Measurements from ENCODE around the gene EGR2.
"Not testable (repeated sequence)": the region's sequence is repeated elsewhere in the genome, so short reads cannot be mapped to it uniquely, and the experiment has no call there.

The EGR2 gene

DNA sequence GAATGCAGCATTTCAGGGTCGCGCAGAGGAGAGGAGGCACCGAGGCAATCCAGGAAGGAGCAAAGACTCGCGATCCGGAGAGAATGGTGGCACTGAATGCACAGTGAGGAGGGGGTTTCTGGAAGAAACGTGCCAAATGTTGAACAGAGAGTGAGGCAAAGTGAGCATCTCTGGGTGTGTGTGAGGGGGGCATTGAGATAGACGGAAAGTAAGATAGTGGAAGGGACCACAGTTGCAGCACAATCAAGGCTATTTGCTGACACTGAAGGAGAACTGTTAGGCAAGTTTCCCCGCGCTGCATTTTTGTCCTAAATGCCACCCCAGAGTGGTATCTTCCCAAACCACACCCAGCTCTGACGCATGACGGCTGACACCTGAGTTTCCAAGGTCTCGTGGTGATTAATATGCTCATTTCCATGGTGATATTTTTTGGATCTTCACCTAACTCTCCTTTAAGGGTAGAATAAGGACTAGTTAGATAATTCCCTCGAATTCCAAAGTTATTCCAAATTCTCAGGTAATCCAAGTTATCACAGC is 26.1 kb downstream of the EGR2 start:
- no peak for TF ChIP-seq HDGF (IDR thresholded peaks at IDR 0.05; ENCODE audit: borderline replicate concordance)
- TF ChIP-seq, protein P1, sequence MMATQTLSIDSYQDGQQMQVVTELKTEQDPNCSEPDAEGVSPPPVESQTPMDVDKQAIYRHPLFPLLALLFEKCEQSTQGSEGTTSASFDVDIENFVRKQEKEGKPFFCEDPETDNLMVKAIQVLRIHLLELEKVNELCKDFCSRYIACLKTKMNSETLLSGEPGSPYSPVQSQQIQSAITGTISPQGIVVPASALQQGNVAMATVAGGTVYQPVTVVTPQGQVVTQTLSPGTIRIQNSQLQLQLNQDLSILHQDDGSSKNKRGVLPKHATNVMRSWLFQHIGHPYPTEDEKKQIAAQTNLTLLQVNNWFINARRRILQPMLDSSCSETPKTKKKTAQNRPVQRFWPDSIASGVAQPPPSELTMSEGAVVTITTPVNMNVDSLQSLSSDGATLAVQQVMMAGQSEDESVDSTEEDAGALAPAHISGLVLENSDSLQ (IDR thresholded peaks at IDR 0.05) = no peak
- TF ChIP-seq LEF1 (IDR thresholded peaks at IDR 0.05; ENCODE audit: borderline replicate concordance) = no peak
- TF ChIP-seq FOXM1 (IDR thresholded peaks at IDR 0.05; ENCODE audit: borderline replicate concordance) = no peak
- TF ChIP-seq SUZ12 (IDR thresholded peaks at IDR 0.05) = no peak
- no peak for TF ChIP-seq ZNF384 (IDR thresholded peaks at IDR 0.05)
- no peak for TF ChIP-seq NFRKB (IDR thresholded peaks at IDR 0.05)
- no peak for TF ChIP-seq CTBP1 (IDR thresholded peaks at IDR 0.05; ENCODE audit: borderline replicate concordance)
- no peak for TF ChIP-seq FOXK2 (IDR thresholded peaks at IDR 0.05)
- TF ChIP-seq L3MBTL2 (conservative IDR thresholded peaks at IDR 0.05) = no peak
- TF ChIP-seq FOXA1 (IDR thresholded peaks at IDR 0.05) = no peak
- no peak for TF ChIP-seq BHLHE40 (IDR thresholded peaks at IDR 0.05; ENCODE audit: borderline replicate concordance)
- TF ChIP-seq ELF4 (IDR thresholded peaks at IDR 0.05) = no peak
- TF ChIP-seq TARDBP (IDR thresholded peaks at IDR 0.05) = no peak
- no peak for TF ChIP-seq SP1 (IDR thresholded peaks at IDR 0.05)
- no peak for TF ChIP-seq ARNT (IDR thresholded peaks at IDR 0.05)
- ChIA-PET CTCF (no interaction called here), POLR2A (no interaction called here)
- DNase-seq (ENCODE audit: extremely low spot score) = no peak

DNA sequence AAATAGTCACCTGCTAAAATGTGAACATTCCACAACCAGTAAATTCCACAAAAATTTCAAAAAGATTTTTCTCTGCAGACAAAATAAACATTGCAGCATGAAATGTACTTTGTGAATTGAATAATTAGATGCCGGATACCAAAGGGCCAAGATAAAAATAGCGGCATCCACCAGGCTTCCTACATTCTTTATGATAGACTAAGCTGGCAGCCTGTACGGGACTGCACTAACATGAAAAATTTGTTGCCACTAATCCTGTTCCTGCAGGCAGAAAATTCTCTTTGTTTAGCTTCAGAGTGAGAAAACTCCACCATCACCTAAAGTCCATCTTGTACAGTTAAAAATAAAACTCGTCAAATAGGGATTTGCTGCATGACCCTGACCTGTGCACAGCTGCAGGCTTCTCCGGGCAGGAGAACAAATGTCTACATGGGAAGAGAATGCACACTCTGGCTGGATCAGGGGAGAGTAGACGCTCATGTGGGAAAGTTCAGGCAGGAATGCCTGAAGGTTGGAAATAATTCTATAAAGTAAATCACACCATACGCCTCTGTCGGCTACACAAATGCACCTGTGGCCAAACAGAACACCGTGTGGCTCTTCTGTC is 27.2 kb downstream of the EGR2 start:
- CTCF ChIA-PET = no interaction called here
- no peak for DNase-seq (ENCODE audit: extremely low spot score)

DNA sequence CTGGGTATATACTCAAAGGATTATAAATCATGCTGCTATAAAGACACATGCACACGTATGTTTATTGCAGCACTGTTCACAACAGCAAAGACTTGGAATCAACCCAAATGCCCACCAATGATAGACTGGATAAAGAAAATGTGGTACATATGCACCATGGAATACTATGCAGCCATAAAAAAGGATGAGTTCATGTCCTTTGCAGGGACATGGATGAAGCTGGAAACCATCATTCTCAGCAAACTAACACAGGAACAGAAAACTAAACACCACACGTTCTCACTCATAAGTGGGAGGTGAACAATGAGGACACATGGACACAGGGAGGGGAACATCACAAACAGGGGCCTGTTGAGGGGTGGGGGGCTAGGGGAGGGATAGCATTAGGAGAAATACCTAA is 27.9 kb downstream of the EGR2 start:
- DNase-seq (ENCODE audit: extremely low spot score); CTCF ChIA-PET; POLR2A ChIA-PET: not testable (repeated sequence)

More for the DNA sequence above, 27.2 kb downstream of the EGR2 start:
- POLR2A ChIA-PET = no interaction called here
- TF ChIP-seq HDGF (IDR thresholded peaks at IDR 0.05; ENCODE audit: borderline replicate concordance) (no peak), LEF1 (IDR thresholded peaks at IDR 0.05; ENCODE audit: borderline replicate concordance) (no peak)

DNA sequence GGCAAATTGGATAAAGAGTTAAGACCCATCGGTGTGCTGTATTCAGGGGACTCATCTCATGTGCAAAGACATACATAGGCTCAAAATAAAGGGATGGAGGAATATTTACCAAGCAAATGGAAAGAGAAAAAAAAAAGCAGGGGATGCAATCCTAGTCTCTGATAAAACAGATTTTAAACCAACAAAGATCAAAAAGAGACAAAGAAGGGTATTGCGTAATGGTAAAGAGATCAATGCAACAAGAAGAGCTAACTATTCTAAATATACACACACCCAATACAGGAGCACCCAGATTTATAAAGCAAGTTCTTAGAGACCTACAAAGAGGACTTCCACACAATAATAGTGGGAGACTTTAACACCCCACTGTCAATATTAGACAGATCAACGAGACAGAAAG is 31.6 kb downstream of the EGR2 start:
- CTCF ChIA-PET; DNase-seq (ENCODE audit: extremely low spot score); POLR2A ChIA-PET: not testable (repeated sequence)

DNA sequence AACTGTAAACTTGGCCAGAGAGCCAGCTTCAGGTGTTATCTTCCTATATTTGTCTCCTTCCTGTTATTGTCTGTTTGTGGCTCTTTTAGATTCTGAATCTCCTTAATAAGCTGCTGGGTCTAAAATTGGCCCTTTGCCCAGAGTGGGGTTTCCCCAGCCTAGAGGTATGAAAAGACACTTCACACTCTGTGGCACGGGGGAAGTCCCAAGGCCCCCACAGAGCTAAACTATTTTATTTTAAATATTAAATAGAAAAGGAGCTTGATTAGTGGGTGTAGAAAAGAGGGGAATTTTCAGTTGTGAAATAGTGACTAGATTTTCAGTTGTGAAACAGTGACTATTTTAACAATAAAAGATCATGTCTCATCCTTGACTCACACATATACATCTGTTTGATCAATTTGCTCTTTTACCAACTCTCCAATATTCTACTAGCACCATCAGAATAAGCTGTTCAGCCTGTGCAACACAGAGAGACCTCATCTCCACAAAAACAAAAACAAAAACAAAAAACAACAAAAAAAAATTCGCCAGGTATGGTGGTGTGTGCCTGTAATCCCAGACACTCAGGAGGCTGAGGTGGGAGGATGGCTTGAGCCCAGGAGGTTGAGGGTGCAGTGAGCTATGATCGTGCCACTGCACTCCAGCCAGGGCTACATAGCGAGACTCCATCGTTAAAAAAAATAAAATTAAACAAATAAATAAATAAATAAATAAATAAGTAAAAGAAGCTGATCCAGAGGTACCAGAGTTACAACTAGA is 36.5 kb downstream of the EGR2 start:
- no peak for DNase-seq (ENCODE audit: extremely low spot score)
- TF ChIP-seq NFRKB (IDR thresholded peaks at IDR 0.05) (no peak), CTBP1 (IDR thresholded peaks at IDR 0.05; ENCODE audit: borderline replicate concordance) (no peak), FOXM1 (IDR thresholded peaks at IDR 0.05; ENCODE audit: borderline replicate concordance) (no peak), ZNF384 (IDR thresholded peaks at IDR 0.05) (no peak), TARDBP (IDR thresholded peaks at IDR 0.05) (no peak), LEF1 (IDR thresholded peaks at IDR 0.05; ENCODE audit: borderline replicate concordance) (no peak), BHLHE40 (IDR thresholded peaks at IDR 0.05; ENCODE audit: borderline replicate concordance) (no peak), ELF4 (IDR thresholded peaks at IDR 0.05) (no peak), SUZ12 (IDR thresholded peaks at IDR 0.05) (no peak), L3MBTL2 (conservative IDR thresholded peaks at IDR 0.05) (no peak), FOXA1 (IDR thresholded peaks at IDR 0.05) (no peak), SP1 (IDR thresholded peaks at IDR 0.05) (no peak), ARNT (IDR thresholded peaks at IDR 0.05) (no peak)
- TF ChIP-seq, protein P1 (IDR thresholded peaks at IDR 0.05) = no peak
- ChIA-PET CTCF (no interaction called here), POLR2A (no interaction called here)

DNA sequence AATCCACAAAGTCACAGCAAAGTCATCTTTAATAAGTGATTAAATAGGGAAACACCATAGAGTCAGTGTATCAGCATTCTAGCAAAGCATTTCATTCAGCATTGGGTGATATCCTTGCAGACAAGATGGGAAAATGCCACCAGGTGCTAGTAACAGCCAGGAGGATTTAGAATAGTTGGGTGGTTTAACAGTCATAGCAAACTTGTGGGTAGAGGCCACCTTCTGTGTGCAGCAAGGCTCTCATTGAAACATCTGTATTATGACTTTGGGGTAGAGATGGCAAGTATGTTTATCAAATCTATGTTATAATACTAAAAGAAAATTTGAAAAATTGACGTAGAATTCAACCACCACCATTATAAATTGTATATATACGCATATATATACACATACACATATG is 38.0 kb downstream of the EGR2 start:
- CTCF ChIA-PET = no interaction called here
- TF ChIP-seq ELF4 (IDR thresholded peaks at IDR 0.05) = no peak
- TF ChIP-seq HDGF (IDR thresholded peaks at IDR 0.05; ENCODE audit: borderline replicate concordance) = no peak
- TF ChIP-seq ZNF384 (IDR thresholded peaks at IDR 0.05) = no peak
- no peak for TF ChIP-seq CTBP1 (IDR thresholded peaks at IDR 0.05; ENCODE audit: borderline replicate concordance)
- no peak for TF ChIP-seq TARDBP (IDR thresholded peaks at IDR 0.05)
- no peak for TF ChIP-seq LEF1 (IDR thresholded peaks at IDR 0.05; ENCODE audit: borderline replicate concordance)
- no peak for DNase-seq (ENCODE audit: extremely low spot score)
- POLR2A ChIA-PET = no interaction called here

DNA sequence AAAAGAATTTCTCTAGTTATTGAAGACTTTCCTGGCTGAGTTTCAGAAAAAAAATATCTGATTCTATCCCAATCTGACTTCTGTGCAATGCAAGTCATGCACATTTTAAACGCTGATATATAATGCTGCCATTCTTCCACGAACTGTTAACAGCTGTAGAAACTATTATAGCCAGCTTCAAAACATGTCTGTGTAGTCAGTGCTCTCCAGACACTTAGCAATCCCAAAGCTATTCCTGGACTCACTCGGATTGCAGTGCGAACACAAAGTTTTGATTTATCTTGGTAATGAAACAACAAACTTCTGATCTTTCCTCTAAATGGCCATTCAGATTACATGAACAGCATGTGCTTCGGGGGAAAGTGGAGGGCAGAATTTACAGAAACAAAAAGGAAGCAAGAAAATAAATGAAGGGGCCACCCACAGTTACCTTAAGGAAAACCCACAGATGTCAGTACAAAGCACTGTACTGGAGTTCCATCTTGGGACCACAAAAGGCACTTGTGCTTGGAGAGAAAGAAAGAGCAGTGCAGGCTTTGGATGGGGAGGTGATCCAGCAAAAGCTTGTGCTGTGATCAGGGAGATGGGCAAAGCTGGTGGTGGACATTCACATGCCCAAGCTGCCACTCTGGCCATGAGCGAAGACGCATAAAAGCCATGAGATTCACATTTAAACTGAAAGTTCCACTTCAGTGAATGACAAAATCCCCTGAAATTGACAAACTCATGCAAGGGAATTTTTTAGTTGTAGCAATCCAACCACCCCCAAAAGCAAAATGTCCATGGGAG is 43.8 kb downstream of the EGR2 start:
- POLR2A ChIA-PET = no interaction called here
- no peak for DNase-seq (ENCODE audit: extremely low spot score)
- TF ChIP-seq ARNT (IDR thresholded peaks at IDR 0.05) = no peak
- TF ChIP-seq CTBP1 (IDR thresholded peaks at IDR 0.05; ENCODE audit: borderline replicate concordance) = no peak
- TF ChIP-seq FOXM1 (IDR thresholded peaks at IDR 0.05; ENCODE audit: borderline replicate concordance) = no peak
- TF ChIP-seq ZNF384 (IDR thresholded peaks at IDR 0.05) = no peak
- CTCF ChIA-PET = no interaction called here
